NCI-H2107 (cell line): ENCODE data around the gene CCNB3.
A peak's percentile ranks its signal among the peaks of the same experiment; 100 is the strongest.
"Not testable (repeated sequence)": the region's sequence is repeated elsewhere in the genome, so short reads cannot be mapped to it uniquely, and the experiment has no call there.

ENCODE experiments used
- DNase-seq: peaks from one replicate; lab custom pipeline; 2025; lab: John Stamatoyannopoulos, UW

Gene CCNB3

DNA sequence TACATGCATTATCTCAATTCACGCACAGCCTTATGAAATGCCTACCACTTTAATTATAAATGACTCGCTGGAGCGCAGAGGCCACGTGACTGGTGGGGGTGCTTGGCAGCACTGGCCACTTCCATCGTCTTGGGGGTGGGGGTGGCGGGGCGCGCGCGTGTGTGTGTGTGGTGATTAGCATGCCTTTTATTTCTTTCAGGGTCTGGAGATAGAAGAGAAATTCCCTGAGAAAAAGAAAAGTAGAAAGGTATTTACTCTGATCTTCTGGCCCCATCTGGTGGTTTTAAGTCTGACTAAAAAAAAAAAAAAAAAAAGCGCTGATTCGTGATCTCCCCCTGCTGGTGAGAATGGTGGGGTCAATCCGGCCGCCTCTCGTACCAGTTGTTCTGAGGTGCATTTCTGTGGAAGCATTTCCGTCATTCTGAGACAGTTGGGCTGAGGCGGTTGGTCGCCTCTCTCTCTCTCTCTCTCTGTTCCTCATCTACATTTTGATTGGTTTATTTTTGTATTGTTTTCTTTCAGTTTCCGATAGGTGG is at the start of gene CCNB3:
CCNB3 (plus strand) TSS at position 402 of the 536 bp plus-strand sequence. CDS start 80,399 bp downstream, outside the sequence.
- DNase-seq, result peak; percentile 68

DNA sequence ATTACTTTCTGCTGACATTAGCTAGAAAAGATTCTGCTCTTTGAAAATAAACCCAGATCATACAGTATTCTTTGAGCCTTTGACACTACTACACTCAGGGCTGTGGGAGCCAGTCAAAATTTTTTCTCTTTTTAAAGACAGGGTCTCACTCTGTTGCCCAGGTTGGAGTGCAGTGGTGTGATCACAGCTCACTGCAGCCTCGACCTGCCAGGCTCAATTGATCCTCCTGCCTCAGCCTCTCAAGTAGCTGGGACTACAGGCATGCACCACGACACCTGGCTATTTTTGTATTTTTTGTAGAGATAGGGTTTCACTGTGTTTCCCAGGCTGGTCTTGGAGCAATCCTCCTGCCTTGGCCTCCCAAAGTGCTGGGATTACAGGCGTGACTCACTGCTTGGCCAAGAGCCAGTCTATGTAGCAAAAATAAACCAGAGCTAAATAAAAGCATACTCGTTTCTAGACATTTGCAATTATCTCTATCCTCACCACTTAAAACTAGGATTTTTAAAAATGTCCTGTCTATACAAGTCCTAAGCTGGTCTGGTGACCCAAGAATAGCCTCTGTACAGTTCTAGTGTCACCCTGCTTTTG is 46.9 kb upstream of the CCNB3 start:
- no peak for DNase-seq

DNA sequence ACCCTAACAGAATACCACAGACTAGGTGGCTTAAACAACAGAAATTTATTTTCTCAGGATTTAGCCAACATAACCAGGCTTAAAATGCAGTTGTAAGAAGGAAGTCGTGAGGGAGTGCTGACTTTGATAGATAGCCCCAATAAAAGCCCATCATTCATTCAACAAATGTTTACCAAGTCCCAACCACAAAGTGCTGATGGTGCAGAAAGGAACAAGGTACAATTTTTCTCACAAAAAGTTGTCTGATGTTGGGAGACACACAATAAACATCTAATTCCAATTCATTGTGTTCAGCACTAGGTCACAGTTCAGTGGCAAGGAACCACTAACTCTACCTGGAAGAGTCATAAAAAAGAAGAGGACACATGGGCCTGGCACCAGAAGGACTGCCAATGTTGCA is 46.0 kb upstream of the CCNB3 start:
- DNase-seq, result no peak

DNA sequence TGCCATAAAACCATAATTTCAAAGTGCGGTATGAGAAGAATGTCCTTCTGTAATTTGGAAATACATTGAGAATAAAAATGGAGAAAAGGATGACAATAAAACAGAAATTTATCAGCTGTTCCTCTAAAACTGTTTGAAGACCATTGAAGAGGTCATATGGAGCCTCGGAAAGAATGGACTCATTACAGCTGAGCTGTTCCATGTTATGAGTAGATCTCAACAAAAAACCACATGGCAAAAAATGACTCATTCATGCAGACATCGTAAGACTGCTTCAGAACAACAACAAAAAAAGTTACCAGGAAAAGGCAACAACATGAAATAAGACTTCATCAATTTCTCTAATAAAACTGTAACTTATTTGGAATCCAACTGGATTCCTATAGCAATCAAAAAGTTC is 43.4 kb upstream of the CCNB3 start:
- DNase-seq, result no peak

DNA sequence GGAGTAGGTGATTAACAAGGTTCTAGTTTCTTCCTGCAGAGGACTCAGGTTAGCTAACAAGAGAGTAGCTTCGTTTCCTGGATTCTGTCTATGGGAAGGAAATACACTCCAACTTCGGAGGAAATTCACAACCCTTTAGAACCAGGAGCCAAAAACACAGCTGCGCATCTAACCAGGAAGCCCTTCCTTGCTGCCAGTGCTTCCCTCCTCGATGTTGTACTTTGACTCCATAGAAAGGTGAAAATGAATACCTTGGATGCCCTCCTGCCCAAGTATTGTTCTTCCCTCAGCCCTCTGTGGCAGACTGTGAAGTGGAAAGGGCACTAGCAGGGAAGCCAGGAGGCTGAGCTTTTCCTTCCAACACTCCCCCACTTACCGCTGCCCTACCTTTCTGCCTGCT is 38.8 kb upstream of the CCNB3 start:
- no peak for DNase-seq

GRCh38 chrX:50167366-50167765 is 37.2 kb upstream of the CCNB3 start:
- no peak for DNase-seq

DNA sequence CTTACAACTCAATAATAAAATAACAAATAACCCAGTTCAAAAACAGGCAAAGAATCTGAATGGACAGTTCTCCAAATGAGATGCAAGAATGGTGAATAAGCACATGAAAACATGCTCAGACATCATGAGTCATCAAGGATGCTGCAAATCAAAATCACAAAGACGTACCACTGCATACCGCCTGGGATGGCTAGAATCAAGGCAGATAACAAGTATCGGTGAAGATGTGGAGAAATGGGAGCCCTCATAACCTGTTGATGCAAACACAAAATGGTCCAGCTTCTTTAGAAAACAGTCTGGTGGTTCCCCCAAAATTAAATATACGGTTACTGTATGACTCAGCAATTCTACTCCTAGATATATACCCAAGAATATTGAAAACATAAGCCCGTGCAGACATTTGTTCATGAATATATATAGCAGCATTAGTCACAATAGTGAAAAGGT is 36.3 kb upstream of the CCNB3 start:
- no peak for DNase-seq

- no peak for DNase-seq
Observed at GRCh38 chrX:50169717-50170116, 34.8 kb upstream of the CCNB3 start.

GRCh38 chrX:50180073-50180940 is 24.3 kb upstream of the CCNB3 start:
- DNase-seq, result no peak

GRCh38 chrX:50183891-50184290 is 20.7 kb upstream of the CCNB3 start:
- DNase-seq, result no peak

GRCh38 chrX:50188859-50189600 is 15.5 kb upstream of the CCNB3 start:
- DNase-seq, result no peak

- no peak for DNase-seq
Observed at GRCh38 chrX:50198348-50198747, 6.2 kb upstream of the CCNB3 start.

GRCh38 chrX:50200907-50201306 is 3.7 kb upstream of the CCNB3 start, which contains the start of gene AKAP4:
TSS of gene AKAP4 (minus strand) at chrX:50201007. CDS start at chrX:50200889, 118 bp downstream.
- DNase-seq, result no peak

GRCh38 chrX:50202539-50202938 is 2.0 kb upstream of the CCNB3 start:
- DNase-seq, result no peak

DNA sequence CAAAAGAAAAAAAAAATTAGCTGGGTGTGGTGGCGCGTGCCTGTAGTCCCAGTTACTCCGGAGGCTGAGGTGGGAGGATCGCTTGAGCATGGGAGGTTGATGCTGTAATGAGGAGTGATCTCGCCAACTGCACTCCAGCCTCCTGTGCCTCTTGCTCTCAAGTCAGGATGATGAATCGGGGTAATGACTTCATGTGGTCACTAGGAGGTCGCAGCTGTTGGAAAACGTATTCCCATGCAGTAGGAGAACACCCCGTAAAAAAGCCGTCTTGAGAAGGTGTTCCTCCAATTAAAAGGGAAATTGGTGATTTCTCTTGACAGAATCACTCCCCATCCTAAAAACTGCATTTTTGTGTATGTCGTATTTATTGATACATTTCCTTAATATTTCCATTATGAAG is 2.2 kb downstream of the CCNB3 start:
- DNase-seq, result no peak

DNA sequence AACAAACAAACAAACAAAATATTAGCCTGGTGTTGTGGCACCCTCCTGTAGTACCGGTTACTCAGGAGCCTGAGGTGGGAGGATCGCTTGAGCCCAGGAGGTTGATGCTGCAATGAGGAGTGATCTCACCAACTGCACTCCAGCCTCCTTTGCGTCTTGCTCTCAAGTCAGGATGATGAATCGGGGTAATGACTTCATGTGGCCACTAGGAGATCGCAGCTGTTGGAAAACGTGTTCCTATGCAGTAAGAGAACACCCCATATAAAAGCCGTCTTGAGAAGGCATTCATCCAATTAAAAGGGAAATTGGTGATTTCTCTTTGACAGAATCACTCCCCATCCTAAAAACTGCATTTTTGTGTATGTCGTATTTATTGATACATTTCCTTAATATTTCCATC is 6.9 kb downstream of the CCNB3 start:
- no peak for DNase-seq

DNA sequence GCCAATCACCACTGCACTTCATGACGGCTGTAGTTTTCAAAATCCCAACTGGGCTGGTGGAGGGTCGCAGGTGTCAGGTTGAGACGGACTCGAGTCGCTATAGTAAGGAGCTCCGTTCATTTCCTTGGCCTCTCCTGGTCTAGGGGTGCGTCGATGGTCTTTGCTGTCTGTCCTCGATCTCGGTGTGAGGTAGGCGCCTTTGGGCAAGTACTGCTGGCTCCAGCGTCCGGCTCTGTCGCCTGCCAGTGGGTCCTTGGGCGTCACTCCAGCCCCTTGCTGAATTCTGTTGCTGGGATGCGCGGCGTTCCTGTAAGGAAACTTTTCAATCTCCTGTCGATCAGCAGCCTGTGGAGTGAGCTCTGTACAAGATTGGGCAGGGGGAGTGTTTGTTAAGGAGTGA is 76.7 kb downstream of the CCNB3 start:
- DNase-seq, result no peak

DNA sequence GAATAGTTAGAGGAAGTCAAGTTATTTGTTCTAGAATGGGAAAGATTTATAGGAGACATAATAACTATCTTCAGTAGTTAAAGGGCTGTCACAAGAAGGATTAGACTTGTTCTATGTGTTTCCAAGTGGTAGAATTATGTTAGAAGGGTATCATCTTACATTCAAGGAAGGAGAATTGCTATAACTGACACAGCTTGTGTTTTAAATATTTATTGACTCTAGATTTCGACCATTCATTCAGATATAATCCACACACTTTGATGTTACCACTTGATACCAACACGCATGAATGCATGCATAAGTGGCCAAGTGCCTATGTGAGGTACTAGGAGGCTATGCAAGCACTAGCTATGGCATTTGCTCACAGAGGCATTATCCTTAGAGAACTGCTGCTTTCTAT is 122.7 kb downstream of the CCNB3 start:
- DNase-seq, result no peak

DNA sequence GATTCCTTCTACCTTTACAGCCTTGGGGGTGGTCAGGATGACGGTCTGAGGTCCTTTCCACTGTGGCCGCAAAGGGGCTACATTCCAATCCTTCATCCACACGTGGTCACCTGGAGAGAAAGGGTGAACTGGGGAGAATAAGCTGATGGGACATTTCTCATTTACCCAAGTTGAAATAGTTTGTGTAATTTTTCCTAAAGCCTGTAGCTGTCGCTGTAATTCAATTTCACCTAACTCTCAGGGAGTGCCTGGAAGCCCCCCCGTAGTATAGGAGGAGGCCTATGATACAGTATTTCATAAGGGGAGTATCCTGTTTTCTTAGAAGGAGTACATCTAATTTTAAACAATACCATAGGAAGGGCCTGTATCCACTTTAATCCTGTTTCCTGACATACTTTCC is 128.1 kb downstream of the CCNB3 start:
- not testable (repeated sequence) for DNase-seq

DNA sequence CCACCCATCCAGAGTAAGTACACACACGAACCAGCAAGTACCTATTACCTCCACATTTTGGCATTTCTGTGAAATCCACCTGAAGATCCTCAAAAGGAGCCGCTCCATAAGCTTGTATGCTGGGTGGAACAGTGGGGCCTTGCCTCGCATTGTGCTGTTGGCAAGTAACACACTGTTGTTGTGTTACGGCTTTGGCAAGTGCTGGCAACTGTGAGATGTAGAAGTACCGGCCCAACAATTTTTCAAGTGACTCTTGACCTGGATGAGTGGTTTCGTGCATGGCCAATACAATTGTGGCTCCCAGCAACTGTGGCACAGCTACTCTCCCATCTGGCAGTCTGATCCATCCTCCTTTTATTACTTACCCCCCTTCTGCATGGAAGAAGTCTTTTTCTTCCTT is 128.7 kb downstream of the CCNB3 start:
- DNase-seq, result no peak

- no peak for DNase-seq
Observed at GRCh38 chrX:50343917-50344316, 139.4 kb downstream of the CCNB3 start.

GRCh38 chrX:50372966-50373365 is 168.4 kb downstream of the CCNB3 start:
- no peak for DNase-seq
